K562 (cell line): ENCODE data around the gene COMP. TPM values are rescaled to one million over a fixed set of nuclear protein-coding genes. Genes with fewer than 3 reads are reported as not detected.

Experiments
- ATAC-seq: fragments of 200-7000 bp; cut with Tn5 transposase; 3 replicates; pipeline ENCODE4 v1.9.1; 2020; ENCODE audit warnings: moderate library complexity
- BruUV-seq: library from RNA; stranded (reverse); fragments of 400-500 nt; replicated peaks from 2 replicates; lab custom pipeline; 2021; lab: Mats Ljungman, UMichigan
- CTCF ChIA-PET: fragments of 300-600 bp; formaldehyde crosslinking; extraction: SDS; loops from one replicate; lab custom pipeline; 2021; ENCODE audit warnings: low intra/inter-chr PET ratio; lab: Yijun Ruan, JAX
- POLR2A ChIA-PET: fragments of 300-600, 350-650 bp; sonication (Branson Sonifier 250); formaldehyde crosslinking; extraction: SDS; loops from one replicate; lab custom pipeline; 2021; ENCODE audit warnings: antibody characterized with exemption, inconsistent platforms; lab: Yijun Ruan, JAX
- DNase-seq, 4 experiments: peaks; one replicate each; pipeline versions ENCODE4 v3.0.0 to v3.0.0-alpha.2; 2011 to 2018; ENCODE audit warnings: low spot score in 3 of 4, mixed read lengths in 3 of 4; ENCODE audit errors: extremely low read depth in 1 of 4
- FAIRE-seq: peaks from 2 replicates; lab custom pipeline; 2011; peaks lifted over from hg19 to GRCh38; lab: Jason Lieb, UNC
- H2AFZ ChIP-seq: 2 replicates; pipeline ENCODE4 v1.6.0; 2011; ENCODE audit warnings: low read depth, low read length, control low read depth, inconsistent platforms
- H3K27ac ChIP-seq: fragments of 200-600 bp; 3 replicates; pipeline ENCODE4 v1.8.0; 2011; ENCODE audit warnings: low read depth, mild to moderate bottlenecking, control low read depth, inconsistent platforms, low read length, moderate library complexity, mixed read lengths; ENCODE audit errors: extremely low read depth
- H3K27me3 ChIP-seq, 2 experiments: fragments of 300-600 bp in 1 of 2; 2 replicates in 1 of 2; 3 replicates in 1 of 2; pipeline versions ENCODE4 v1.6.0 to v1.8.0; 2011; ENCODE audit warnings: inconsistent platforms in 2 of 2, low read length in 2 of 2, mild to moderate bottlenecking in 1 of 2, mixed read lengths in 1 of 2, moderate library complexity in 1 of 2; ENCODE audit not compliant: control insufficient read depth in 2 of 2, insufficient read depth in 2 of 2
- H3K36me3 ChIP-seq: fragments of 300-600 bp; 3 replicates; pipeline ENCODE4 v1.8.0; 2011; ENCODE audit warnings: mild to moderate bottlenecking, low read length, inconsistent platforms; ENCODE audit not compliant: control insufficient read depth, insufficient read depth
- H3K4me1 ChIP-seq, 2 experiments: fragments of 200-600 bp in 1 of 2; replicated peaks in 1 of 2; 2 replicates in 1 of 2; 3 replicates in 1 of 2; pipeline versions ENCODE4 v1.5.1 to v1.8.0; 2011; ENCODE audit warnings: inconsistent platforms in 2 of 2, low read length in 2 of 2, mild to moderate bottlenecking in 1 of 2, mixed read lengths in 1 of 2, moderate library complexity in 1 of 2; ENCODE audit not compliant: control insufficient read depth in 2 of 2, insufficient read depth in 2 of 2
- H3K4me2 ChIP-seq: 2 replicates; pipeline ENCODE4 v1.6.1; 2011; ENCODE audit warnings: low read length, control low read depth, inconsistent platforms, mixed read lengths; ENCODE audit not compliant: insufficient read depth
- H3K4me3 ChIP-seq: fragments of 200-600 bp; sonication (generic), shearing (Covaris generic); 2 replicates; pipeline ENCODE4 v1.5.1; 2016; ENCODE audit warnings: control low read depth, inconsistent platforms
- H3K79me2 ChIP-seq: fragments of 200-600 bp; 3 replicates; pipeline ENCODE4 v1.8.0; 2011; ENCODE audit warnings: low read length, inconsistent platforms; ENCODE audit not compliant: control insufficient read depth, insufficient read depth
- H3K9ac ChIP-seq, 2 experiments: 2 replicates each; pipeline versions ENCODE4 v1.6.0 to v1.6.1; 2011; ENCODE audit warnings: low read depth in 2 of 2, low read length in 2 of 2, control low read depth in 1 of 2, inconsistent platforms in 1 of 2, mild to moderate bottlenecking in 1 of 2, mixed read lengths in 1 of 2; ENCODE audit not compliant: insufficient read depth in 1 of 2
- H3K9me1 ChIP-seq: one replicate; pipeline ENCODE4 v1.6.0; 2011; ENCODE audit warnings: inconsistent platforms, mild to moderate bottlenecking, low read length, moderate library complexity; ENCODE audit not compliant: control insufficient read depth, insufficient read depth
- H3K9me3 ChIP-seq: replicated peaks from 2 replicates; pipeline ENCODE4 v1.5.1; 2011; ENCODE audit warnings: low read depth, low read length, inconsistent platforms; ENCODE audit not compliant: control insufficient read depth, insufficient read depth
- H4K20me1 ChIP-seq: replicated peaks from 2 replicates; pipeline ENCODE4 v1.6.1; 2011; ENCODE audit warnings: low read length, inconsistent platforms, mixed read lengths; ENCODE audit not compliant: control insufficient read depth, insufficient read depth
- ADNP ChIP-seq: fragments of 200-800 bp; sonication (Bioruptor generic); IDR thresholded peaks from 2 replicates; pipeline ENCODE4 v1.6.1; 2016; ENCODE audit warnings: missing genetic modification characterization, missing compliant biosample characterization
- ARID1B ChIP-seq: fragments of 450-650 bp; IDR thresholded peaks from 2 replicates; pipeline ENCODE4 v1.6.1; 2016; ENCODE audit warnings: antibody characterized with exemption, mild to moderate bottlenecking, inconsistent platforms
- BCOR ChIP-seq: fragments of 450-650 bp; IDR thresholded peaks from 2 replicates; pipeline ENCODE4 v1.6.1; 2016
- KDM1A ChIP-seq, 2 experiments: fragments of 450-650 bp; IDR thresholded peaks; 2 replicates each; pipeline ENCODE4 v1.6.1; 2016; ENCODE audit warnings: mild to moderate bottlenecking in 2 of 2
- NFRKB ChIP-seq: fragments of 450-650 bp; IDR thresholded peaks from 2 replicates; pipeline ENCODE4 v1.6.1; 2016; ENCODE audit warnings: low read depth
- PREB ChIP-seq: sonication (generic); formaldehyde crosslinking; IDR thresholded peaks from 2 replicates; pipeline ENCODE4 v1.8.1; 2023; ENCODE audit warnings: mild to moderate bottlenecking, missing genetic modification reagents
- RBM25 ChIP-seq: fragments of 200-400 bp; formaldehyde crosslinking; IDR thresholded peaks from 2 replicates; pipeline ENCODE4 v1.6.1; 2018; ENCODE audit warnings: low read length, low read depth, moderate library complexity; ENCODE audit not compliant: severe bottlenecking
- ZFP36 ChIP-seq: fragments of 150-350 bp; IDR thresholded peaks from 2 replicates; pipeline ENCODE4 v1.6.1; 2018; ENCODE audit warnings: low read length, low read depth; ENCODE audit not compliant: partially characterized antibody
- WGBS: fragments of 100-300 bp; shearing (Covaris generic); methylation state at CpG from one replicate; pipeline ENCODE4 v1.1.6; 2016; ENCODE audit warnings: low coverage, mixed read lengths; ENCODE audit not compliant: insufficient coverage; ENCODE audit errors: missing lambda C conversion rate; 5-methylcytosine and 5-hydroxymethylcytosine counted together
- in situ Hi-C: fragments of 300-500 bp; cut with MboI; formaldehyde crosslinking; loops from 4 replicates; pipeline ENCODE4 v1.15.0; 2018; ENCODE audit warnings: inconsistent platforms, mixed read lengths
- intact Hi-C: fragments of 100-400 bp; cut with micrococcal nuclease; formaldehyde crosslinking; loops from 2 replicates; pipeline ENCODE4 v1.14.2; 2022
- polyA plus RNA-seq, 8 experiments: library from polyadenylated mRNA; depleted of rRNA in 4 of 8; stranded (reverse) in 5 of 8; unstranded in 3 of 8; fragments of >200 nt; fragmentation: Nextera tagmentation in 2 of 8; fragmentation: Illumina TruSeq in 1 of 8; extraction: Ambion mirVana in 2 of 8; extraction: Trizol in 1 of 8; gene quantifications; 2 replicates each; pipeline versions ENCODE4 v1.2.1 to v1.2.3, GENCODE V29; 2011 to 2014; ENCODE audit warnings: inconsistent platforms in 1 of 8, missing spikeins in 1 of 8
- total RNA-seq, 7 experiments: library from RNA; depleted of rRNA in 6 of 7; stranded (reverse); fragments of >200 nt in 6 of 7; fragmentation: Illumina TruSeq in 2 of 7; extraction: Trizol in 2 of 7; gene quantifications; 2 replicates each; pipeline versions ENCODE4 v1.2.1 to v1.2.3, GENCODE V29; 2011 to 2021; ENCODE audit warnings: low replicate concordance in 1 of 7

The COMP gene
- total and polyA plus RNA-seq, 9 of the 15 experiments (the other 6 are each of a cell fraction or from before 2014, with no cell fraction given) = 0.07 TPM; not detected in 8

GRCh38 chr19:18794692-18795091 lies 3.6 kb upstream of the COMP start:
- intact Hi-C loops = no loop called here
- DNase-seq = no peak
- TF ChIP-seq BCOR = peak; percentile 78
- TF ChIP-seq PREB (CRISPR knock-in tag) = 0 out of 2 replicates have a peak, but pooled peaks have one; percentile 38
- peak; percentile 56 for TF ChIP-seq ZFP36
- TF ChIP-seq ARID1B = no peak
- TF ChIP-seq KDM1A (IDR thresholded peaks at IDR 0.05) = peak in 1 of 2 experiments; percentile 40; a peak in 1 of 4 replicates
- TF ChIP-seq RBM25 = peak; percentile 79
- TF ChIP-seq NFRKB = no peak
- TF ChIP-seq ADNP = peak; percentile 78
- H2AFZ ChIP-seq = no peak overlapping the region
- H3K4me1 ChIP-seq = peaks cover 0 to 35% of the 10 kb centered on the region in 2 experiments; a peak in 2 of 5 replicates
- in situ Hi-C loops = no loop called here
- H3K9me3 ChIP-seq = no peaks in the 10 kb centered on the region
- no peak overlapping the region for H3K4me2 ChIP-seq
- peaks cover 12 to 38% of the 10 kb centered on the region in 2 experiments; a peak in 4 of 5 replicates for H3K27me3 ChIP-seq
- H3K36me3 ChIP-seq = no peaks in the 10 kb centered on the region
- H3K9me1 ChIP-seq = no peaks in the 10 kb centered on the region
- no TSS peak for BruUV-seq
- ATAC-seq = no peak
- ChIA-PET CTCF (no interaction called here), POLR2A (interaction anchor here (0.6 kb wide), 1 partner anchor 38 kb away, joined by 4 read pairs; no protein-coding TSS in a partner anchor)
- 63% methylated on average over 6 of the region's 6 CpGs for WGBS
- H3K9ac ChIP-seq = no peak overlapping the region
- peaks cover 15% of the 10 kb centered on the region; the same call in 1 of the 2 replicates for H4K20me1 ChIP-seq
- FAIRE-seq = no peak
- no peak overlapping the region for H3K27ac ChIP-seq
- H3K4me3 ChIP-seq = no peak overlapping the region
- H3K79me2 ChIP-seq = no peaks in the 10 kb centered on the region
